Keratinocyte (primary cell): ENCODE data around the gene ARL15.

Source experiments
- EZH2 ChIP-seq: IDR thresholded peaks from one replicate; pipeline ENCODE4 v1.6.1; 2012; ENCODE audit warnings: inconsistent platforms, mild to moderate bottlenecking, low read length, moderate library complexity
- TF ChIP-seq, protein P1 (sequence below), 3 experiments: IDR thresholded peaks in 1 of 3; conservative IDR thresholded peaks in 1 of 3; optimal IDR thresholded peaks in 1 of 3; 2 replicates in 2 of 3; 3 replicates in 1 of 3; pipeline versions ENCODE3 to v1.5.1; 2011; ENCODE audit warnings: low read length in 3 of 3, mild to moderate bottlenecking in 3 of 3, moderate library complexity in 2 of 3, control low read depth in 1 of 3, inconsistent platforms in 1 of 3; ENCODE audit not compliant: insufficient read depth in 2 of 3; ENCODE audit errors: extremely low read depth in 1 of 3

DNA sequence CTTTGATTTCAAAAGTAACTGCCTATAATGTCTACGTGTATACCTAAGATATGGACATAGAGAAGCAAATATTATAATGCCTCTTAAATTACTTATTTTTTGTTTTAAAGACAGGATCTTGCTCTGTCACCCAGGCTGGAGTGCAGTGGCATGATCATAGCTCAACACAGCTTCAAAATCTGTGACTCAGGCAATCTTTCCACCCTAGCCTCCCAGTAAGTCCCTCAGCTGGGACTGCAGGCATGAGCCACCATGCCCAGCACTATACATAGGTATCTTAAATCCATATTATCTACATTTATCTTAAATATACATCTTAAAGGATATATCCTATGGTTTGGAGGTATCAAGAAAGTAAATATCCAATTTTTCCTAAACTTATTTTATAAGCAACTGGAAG lies 261.2 kb downstream of the ARL15 start:
- TF ChIP-seq, protein P1, sequence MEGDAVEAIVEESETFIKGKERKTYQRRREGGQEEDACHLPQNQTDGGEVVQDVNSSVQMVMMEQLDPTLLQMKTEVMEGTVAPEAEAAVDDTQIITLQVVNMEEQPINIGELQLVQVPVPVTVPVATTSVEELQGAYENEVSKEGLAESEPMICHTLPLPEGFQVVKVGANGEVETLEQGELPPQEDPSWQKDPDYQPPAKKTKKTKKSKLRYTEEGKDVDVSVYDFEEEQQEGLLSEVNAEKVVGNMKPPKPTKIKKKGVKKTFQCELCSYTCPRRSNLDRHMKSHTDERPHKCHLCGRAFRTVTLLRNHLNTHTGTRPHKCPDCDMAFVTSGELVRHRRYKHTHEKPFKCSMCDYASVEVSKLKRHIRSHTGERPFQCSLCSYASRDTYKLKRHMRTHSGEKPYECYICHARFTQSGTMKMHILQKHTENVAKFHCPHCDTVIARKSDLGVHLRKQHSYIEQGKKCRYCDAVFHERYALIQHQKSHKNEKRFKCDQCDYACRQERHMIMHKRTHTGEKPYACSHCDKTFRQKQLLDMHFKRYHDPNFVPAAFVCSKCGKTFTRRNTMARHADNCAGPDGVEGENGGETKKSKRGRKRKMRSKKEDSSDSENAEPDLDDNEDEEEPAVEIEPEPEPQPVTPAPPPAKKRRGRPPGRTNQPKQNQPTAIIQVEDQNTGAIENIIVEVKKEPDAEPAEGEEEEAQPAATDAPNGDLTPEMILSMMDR (optimal IDR thresholded peaks at IDR 0.05 in 1 of 3, IDR thresholded peaks at IDR 0.05 in 1 of 3, conservative IDR thresholded peaks at IDR 0.05 in 1 of 3; ENCODE audit: extremely low read depth in 1 of 3, insufficient read depth in 2 of 3, low read length in 3 of 3) = no peak
- TF ChIP-seq EZH2 = no peak
